Measurements from ENCODE around the gene LARP4B.
"Not testable (repeated sequence)": the region's sequence is repeated elsewhere in the genome, so short reads cannot be mapped to it uniquely, and the experiment has no call there.

The LARP4B gene

DNA sequence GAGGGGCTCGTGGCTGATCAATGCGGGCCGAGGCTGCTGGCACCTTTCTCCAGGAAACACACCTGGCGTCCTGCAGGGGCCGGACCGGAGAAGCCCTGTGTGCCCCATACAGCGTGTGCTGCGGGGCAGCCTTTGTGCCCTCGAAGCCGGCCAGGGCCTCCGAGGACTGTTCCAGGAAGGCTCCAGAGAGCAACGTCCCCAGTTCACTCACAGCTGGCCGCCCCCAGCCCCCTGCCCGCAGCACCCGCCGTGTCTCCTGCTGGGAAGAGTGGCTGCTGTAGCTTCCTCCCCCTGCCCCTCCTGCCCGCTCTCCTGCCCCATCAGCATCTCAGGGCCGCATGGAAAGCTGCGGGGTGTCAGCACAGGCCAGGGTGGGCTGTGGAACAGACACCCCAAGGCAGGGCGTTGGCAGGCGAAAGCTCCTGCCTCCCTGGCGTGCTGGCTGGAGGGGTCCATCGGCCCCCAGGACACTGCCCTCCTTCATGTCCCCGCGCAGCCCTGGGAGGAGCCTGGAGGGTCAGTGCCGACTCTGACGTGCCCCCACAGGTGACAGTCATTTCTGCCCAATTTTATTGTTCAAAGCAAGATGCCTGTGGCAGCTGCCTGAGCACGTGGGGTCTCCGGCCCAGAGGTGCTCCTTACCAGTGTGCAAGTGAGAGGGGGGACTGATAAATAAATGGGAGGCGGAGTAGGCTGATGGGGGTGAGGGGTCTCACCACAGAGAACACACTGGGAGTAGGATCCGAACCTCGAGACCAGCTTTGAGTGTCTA is 146.2 kb downstream of the LARP4B start:
- DNase-seq = no peak

- DNase-seq = peak; percentile 5
Observed at GRCh38 chr10:784403-785088, 147.0 kb downstream of the LARP4B start.

DNA sequence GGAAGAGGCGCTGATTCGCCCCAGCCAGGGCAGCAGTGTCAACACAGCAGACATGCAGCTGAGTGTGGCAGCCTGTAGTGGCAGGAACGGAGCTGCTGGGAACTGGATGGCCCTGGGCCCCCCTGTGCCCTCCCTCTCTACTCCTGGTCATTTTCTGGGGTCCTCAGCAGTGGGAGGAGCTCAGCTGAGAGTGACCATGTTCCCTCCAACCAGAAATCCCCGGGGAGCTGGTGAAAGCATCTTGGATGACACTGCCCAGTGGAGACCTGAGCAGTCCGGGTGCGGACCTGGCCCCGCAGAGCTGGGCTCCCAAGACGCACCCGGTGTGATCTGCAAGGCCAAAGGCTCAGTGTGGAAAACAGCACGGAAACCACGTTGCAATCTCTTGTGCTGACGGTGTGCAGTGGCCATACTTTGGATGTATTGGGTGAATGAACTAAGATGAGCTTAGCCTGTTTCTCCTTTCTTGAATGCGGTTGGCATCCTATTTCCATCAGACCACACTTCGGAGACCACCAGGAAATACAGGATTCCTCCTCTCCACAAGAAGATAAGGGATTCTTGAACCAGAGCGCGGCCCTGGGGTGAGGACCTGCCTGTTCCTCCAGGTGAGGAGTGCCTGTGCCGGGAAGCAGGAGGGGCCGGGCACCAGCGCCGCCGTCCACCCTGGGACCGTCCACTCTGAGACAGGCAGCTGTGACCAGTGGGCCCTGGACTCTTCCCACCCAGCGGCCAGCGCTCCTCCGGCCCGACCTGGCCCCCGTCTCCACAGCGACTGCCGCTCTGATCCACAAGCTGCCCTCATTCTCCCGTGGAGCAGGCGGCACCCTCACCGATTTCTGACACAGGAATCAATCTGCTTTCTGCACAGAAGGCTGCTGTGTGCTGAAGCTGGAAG is 148.5 kb downstream of the LARP4B start:
- no peak for DNase-seq

- no peak for DNase-seq
Observed at GRCh38 chr10:780536-781524, 150.7 kb downstream of the LARP4B start.

GRCh38 chr10:778626-779330 is 152.7 kb downstream of the LARP4B start:
- no peak for DNase-seq

- no peak for DNase-seq
Observed at GRCh38 chr10:777913-778479, 153.5 kb downstream of the LARP4B start.

DNA sequence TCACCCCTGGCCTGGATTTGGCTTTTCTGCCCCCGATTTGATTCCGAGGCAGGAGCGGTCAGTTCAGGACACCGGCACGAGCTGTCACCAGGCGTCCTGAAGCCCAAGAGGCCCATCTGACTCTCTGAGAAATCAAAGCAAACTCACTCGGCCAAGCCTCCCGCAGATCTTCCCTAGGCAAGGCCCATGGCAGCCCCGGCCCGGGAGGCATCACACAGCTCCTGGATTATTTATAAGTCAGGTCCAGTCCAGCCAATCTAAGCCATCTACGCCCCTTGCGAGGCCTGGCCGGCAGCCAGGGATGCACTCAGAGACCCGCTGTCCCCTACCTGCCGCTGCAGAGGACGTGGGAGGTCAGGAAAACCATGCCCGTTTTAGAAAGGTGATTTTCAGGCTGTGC is 154.7 kb downstream of the LARP4B start:
- no peak for DNase-seq

DNA sequence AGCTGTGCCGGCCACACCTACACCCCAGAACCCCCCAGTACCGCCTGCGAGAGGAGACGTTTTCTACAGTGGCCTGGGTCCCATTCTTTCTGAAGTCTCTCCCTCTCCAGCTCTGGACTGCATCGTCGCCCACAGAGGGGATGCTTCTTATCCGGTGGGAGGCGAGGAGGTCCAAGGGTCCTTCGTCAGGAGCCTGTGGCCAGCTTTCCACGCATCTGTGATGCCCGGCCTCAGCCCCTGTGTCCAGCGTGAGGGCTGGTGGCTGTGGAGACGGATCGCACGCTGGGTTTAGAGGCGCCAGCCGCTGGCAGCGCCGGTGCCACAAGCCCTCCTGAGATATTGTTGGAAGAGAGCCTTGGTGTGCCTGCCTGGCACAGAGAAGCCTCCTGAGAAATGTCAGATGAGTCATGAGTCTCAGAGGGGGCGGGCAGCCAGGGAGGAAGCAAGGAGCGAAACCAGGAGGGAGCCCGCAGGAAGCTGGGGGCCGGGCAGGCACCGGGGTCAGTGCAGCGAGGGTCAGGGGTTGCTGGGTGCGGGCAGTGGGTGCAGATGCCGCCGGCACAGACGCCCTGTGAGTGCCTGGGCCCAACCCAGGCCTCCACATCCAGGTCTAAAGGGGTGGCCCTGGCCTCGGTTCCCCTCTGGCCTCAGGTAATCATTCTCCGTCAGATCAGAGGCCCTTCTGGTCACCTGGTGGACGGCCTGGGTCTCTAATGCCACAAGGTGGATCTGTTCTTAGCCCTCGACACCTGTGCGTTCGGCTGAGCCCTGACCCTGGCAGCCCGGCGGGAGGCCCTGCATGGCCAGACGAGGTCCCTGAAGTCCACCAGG is 156.0 kb downstream of the LARP4B start:
- DNase-seq = no peak

GRCh38 chr10:774661-775244 is 156.8 kb downstream of the LARP4B start:
- DNase-seq = no peak

DNA sequence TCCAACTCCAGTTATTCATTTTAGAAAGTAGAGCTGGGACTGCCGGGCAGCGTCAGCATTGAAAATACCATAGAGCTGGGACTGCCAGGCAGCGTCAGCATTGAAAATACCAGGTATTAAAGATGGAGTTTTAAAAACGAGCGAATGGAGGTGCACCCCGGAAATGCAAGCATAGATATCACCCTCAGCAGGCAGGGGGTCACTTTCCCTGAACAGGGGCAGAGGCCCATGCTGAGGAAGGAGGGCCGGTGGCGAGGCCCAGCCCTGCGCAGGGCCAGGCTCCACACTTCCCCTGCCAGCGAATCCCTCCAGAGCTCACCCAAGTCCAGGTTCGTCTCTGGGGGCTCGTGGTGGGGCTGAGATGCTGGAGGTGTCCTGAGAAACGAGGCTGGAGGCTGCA is 157.3 kb downstream of the LARP4B start:
- no peak for DNase-seq

GRCh38 chr10:773562-774161 is 157.8 kb downstream of the LARP4B start:
- DNase-seq = no peak

GRCh38 chr10:772227-772637 is 159.3 kb downstream of the LARP4B start:
- DNase-seq = no peak

- no peak for DNase-seq
Observed at GRCh38 chr10:771647-772046, 159.9 kb downstream of the LARP4B start.

- no peak for DNase-seq
Observed at GRCh38 chr10:770975-771374, 160.5 kb downstream of the LARP4B start.

DNA sequence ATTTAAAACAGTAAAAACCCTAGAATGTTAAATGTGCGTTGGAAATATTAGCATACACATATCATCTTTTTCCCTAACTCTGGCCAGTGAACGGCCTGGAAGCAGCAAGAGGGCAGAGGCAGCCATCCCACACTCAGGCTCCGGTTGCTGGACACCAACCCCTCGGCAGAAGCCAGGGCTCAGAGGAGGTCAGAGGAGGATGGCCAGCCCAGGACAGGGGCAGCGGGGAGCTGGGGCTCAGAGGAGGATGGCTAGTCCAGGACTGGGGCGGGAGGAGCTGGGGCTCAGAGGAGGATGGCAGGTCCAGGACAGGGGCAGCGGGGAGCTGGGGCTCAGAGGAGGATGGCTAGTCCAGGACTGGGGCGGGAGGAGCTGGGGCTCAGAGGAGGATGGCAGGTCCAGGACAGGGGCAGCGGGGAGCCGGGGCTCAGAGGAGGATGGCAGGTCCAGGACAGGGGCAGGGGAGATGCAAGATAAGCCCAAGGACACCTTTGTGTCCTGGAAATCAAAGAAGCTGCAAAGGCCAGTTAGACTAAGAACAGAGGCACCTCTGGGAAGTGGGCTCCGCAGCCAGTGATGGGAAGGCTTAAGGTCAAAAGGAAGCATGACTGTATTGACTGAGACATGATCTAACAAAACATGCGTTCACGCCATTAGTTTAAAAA is 161.3 kb downstream of the LARP4B start:
- not testable (repeated sequence) for DNase-seq

DNA sequence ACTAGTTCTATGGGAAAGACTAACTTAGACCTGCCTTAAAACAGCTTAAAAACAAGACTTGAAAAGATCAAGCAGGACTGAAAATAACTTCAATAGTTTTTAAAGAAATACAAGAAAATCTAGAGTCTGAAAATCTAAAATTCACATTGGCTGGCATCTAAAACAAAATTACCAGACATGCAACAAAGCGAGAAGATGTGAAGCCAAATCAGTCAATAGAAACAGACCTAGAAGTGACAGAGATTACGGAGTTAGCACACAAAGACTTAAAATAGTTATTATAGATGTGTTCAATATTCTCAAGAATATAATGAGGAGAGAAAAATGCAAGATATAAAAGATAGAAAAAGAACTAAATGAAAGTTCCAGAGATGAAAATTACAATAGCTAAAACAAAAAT is 163.7 kb downstream of the LARP4B start:
- no peak for DNase-seq

- no peak for DNase-seq
Observed at GRCh38 chr10:767211-767610, 164.3 kb downstream of the LARP4B start.

GRCh38 chr10:761376-761775 is 170.1 kb downstream of the LARP4B start:
- no peak for DNase-seq

GRCh38 chr10:760622-761021 is 170.9 kb downstream of the LARP4B start:
- DNase-seq = no peak
